K562 (cell line): ENCODE measurements around the gene CPT1B. TPM values are rescaled to one million over a fixed set of nuclear protein-coding genes. Genes with fewer than 3 reads are reported as not detected.

Source experiments
- ATF6 ChIP-seq: sonication (generic); formaldehyde crosslinking; IDR thresholded peaks from 2 replicates; pipeline ENCODE4 v1.4.0; 2020; ENCODE audit warnings: mild to moderate bottlenecking, missing genetic modification reagents
- EP400 ChIP-seq: fragments of 450-650 bp; IDR thresholded peaks from 2 replicates; pipeline ENCODE4 v1.6.1; 2017; ENCODE audit warnings: antibody characterized with exemption, mild to moderate bottlenecking, moderate library complexity
- FOXO4 ChIP-seq: fragments of 450-650 bp; formaldehyde crosslinking; IDR thresholded peaks from 2 replicates; pipeline ENCODE4 v1.4.0; 2020; ENCODE audit warnings: mild to moderate bottlenecking, moderate library complexity
- HIVEP1 ChIP-seq: fragments of 250-450 bp; sonication (Bioruptor Pico); IDR thresholded peaks from 2 replicates; pipeline ENCODE4 v1.4.0; 2020; ENCODE audit warnings: mild to moderate bottlenecking
- L3MBTL2 ChIP-seq: fragments of 450-650 bp; IDR thresholded peaks from 2 replicates; pipeline ENCODE4 v1.6.1; 2016; ENCODE audit warnings: mild to moderate bottlenecking, moderate library complexity
- MNT ChIP-seq, 2 experiments: fragments of 450-650 bp; conservative IDR thresholded peaks; 2 replicates each; pipeline ENCODE4 v1.6.1; 2017; ENCODE audit warnings: mild to moderate bottlenecking in 2 of 2, moderate library complexity in 2 of 2
- NFYB ChIP-seq: IDR thresholded peaks from 2 replicates; pipeline ENCODE4 v1.6.1; 2011; ENCODE audit warnings: mild to moderate bottlenecking, moderate library complexity; ENCODE audit not compliant: insufficient read length; ENCODE audit errors: extremely low read depth
- NRF1 ChIP-seq, 2 experiments: fragments of 450-650 bp; IDR thresholded peaks in 1 of 2; conservative IDR thresholded peaks in 1 of 2; 2 replicates each; pipeline ENCODE4 v1.6.1; 2014; ENCODE audit warnings: mild to moderate bottlenecking in 2 of 2
- PKNOX1 ChIP-seq: fragments of 450-650 bp; IDR thresholded peaks from 2 replicates; pipeline ENCODE4 v1.6.1; 2016
- RNF219 ChIP-seq: fragments of 250-450 bp; sonication (Bioruptor Pico); IDR thresholded peaks from 2 replicates; pipeline ENCODE4 v1.5.0; 2022; ENCODE audit warnings: mild to moderate bottlenecking
- SRSF7 ChIP-seq: fragments of 200-400 bp; formaldehyde crosslinking; optimal IDR thresholded peaks from 2 replicates; pipeline ENCODE3; 2017; ENCODE audit warnings: mild to moderate bottlenecking, low read depth, low read length
- ZBTB33 ChIP-seq: sonication (generic); formaldehyde crosslinking; IDR thresholded peaks from 2 replicates; pipeline ENCODE4 v1.8.1; 2023; ENCODE audit warnings: mild to moderate bottlenecking, missing genetic modification reagents
- ZBTB7A ChIP-seq: IDR thresholded peaks from 2 replicates; pipeline ENCODE4 v1.6.1; 2011; ENCODE audit warnings: low read depth, mild to moderate bottlenecking, low read length, moderate library complexity, borderline replicate concordance; ENCODE audit not compliant: control insufficient read depth
- ZFP36 ChIP-seq: fragments of 150-350 bp; IDR thresholded peaks from 2 replicates; pipeline ENCODE4 v1.6.1; 2018; ENCODE audit warnings: low read length, low read depth; ENCODE audit not compliant: partially characterized antibody
- ZFX ChIP-seq: sonication (generic); formaldehyde crosslinking; IDR thresholded peaks from 2 replicates; pipeline ENCODE4 v1.8.0; 2022; ENCODE audit warnings: mild to moderate bottlenecking, missing genetic modification reagents, moderate library complexity
- polyA plus RNA-seq, 8 experiments: library from polyadenylated mRNA; depleted of rRNA in 4 of 8; stranded (reverse) in 5 of 8; unstranded in 3 of 8; fragments of >200 nt; fragmentation: Nextera tagmentation in 2 of 8; fragmentation: Illumina TruSeq in 1 of 8; extraction: Ambion mirVana in 2 of 8; extraction: Trizol in 1 of 8; gene quantifications; 2 replicates each; pipeline versions ENCODE4 v1.2.1 to v1.2.3, GENCODE V29; 2011 to 2014; ENCODE audit warnings: inconsistent platforms in 1 of 8, missing spikeins in 1 of 8
- total RNA-seq, 7 experiments: library from RNA; depleted of rRNA in 6 of 7; stranded (reverse); fragments of >200 nt in 6 of 7; fragmentation: Illumina TruSeq in 2 of 7; extraction: Trizol in 2 of 7; gene quantifications; 2 replicates each; pipeline versions ENCODE4 v1.2.1 to v1.2.3, GENCODE V29; 2011 to 2021; ENCODE audit warnings: low replicate concordance in 1 of 7

The CPT1B gene
- total and polyA plus RNA-seq, 9 of the 15 experiments (the other 6 are each of a cell fraction or from before 2014, with no cell fraction given) = 0.35 to 6.1 (median 2.6) TPM

GRCh38 chr22:50562523-50563412 lies 15.5 kb downstream of the CPT1B start, which contains the start of gene SYCE3 (continued):
- TF ChIP-seq PKNOX1 (peak; percentile 49), RNF219 (CRISPR knock-in tag) (no peak), SRSF7 (no peak), ZFX (CRISPR knock-in tag) (peak; percentile 63), NRF1 (conservative IDR thresholded peaks at IDR 0.05 in 1 of 2, IDR thresholded peaks at IDR 0.05 in 1 of 2) (peak; percentile 33 to 39; a peak in 3 of 4 replicates), HIVEP1 (CRISPR knock-in tag) (no peak), FOXO4 (CRISPR knock-in tag) (no peak), NFYB (peak; percentile 42), ATF6 (CRISPR knock-in tag) (no peak), EP400 (peak; percentile 40; the same call in 1 of the 2 replicates), L3MBTL2 (peak; percentile 39; the same call in 1 of the 2 replicates), ZBTB33 (CRISPR knock-in tag) (no peak), MNT (conservative IDR thresholded peaks at IDR 0.05) (peak; percentile 32 to 56; a peak in 2 of 4 replicates), ZFP36 (no peak), ZBTB7A (peak; percentile 87)
